ENCODE measurements around the gene NPB.

Gene NPB

DNA sequence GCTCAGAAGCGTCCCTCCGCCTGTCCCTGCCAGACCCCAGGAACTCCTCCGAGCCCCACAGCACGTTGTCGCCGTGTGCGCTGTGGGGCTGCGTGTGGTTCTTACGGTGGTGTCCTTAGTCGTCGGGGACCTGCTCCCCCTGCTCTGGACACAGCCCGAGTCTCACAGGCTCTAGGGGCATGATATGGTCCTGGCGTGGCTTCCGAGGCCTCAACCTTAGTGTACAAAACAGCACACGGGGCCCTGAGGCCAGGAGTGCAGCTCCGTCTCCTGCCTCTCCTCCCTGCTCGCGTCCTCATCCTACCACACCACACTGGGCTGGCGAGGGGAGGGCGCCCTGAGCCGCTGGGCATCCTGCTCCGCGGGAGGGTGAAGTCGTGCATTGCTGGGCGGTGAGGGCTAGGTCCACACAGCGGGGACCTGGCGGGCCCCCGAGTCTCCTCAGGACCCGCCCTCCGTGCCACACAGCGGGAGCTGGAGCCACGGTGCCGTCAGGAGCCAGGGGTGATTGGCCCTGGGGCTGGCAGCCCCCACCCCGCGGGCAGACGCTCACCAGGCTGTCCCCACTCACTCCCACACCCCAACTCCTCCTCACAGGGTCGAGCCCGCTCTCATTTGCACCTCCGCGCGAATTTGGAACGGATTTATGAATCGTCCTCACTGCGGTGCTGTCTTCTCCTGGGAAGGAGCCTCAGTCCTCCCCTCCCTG lies 26.7 kb downstream of the NPB start:
- peak; percentile 18 for DNase-seq
- Histone ChIP-seq H2BK5ac (ENCODE audit: low read depth, low read length, poor library complexity, severe bottlenecking) (no peak overlapping the region), H4K91ac (ENCODE audit: low read length) (peak overlapping the region; percentile 77), H3K79me1 (replicated peaks; ENCODE audit: low read length, poor library complexity, severe bottlenecking) (peaks cover 10% of the 10 kb centered on the region), H3K4me2 (ENCODE audit: low read length, poor library complexity, severe bottlenecking) (peak overlapping the region; percentile 82), H3K36me3 (ENCODE audit: control insufficient read depth in 1 of 2, insufficient read depth in 2 of 2, low read depth in 1 of 2, low read length in 2 of 2) (peaks cover 0 to 29% of the 10 kb centered on the region in 2 experiments), H2AK5ac (ENCODE audit: low read length, severe bottlenecking) (peak overlapping the region; percentile 57), H3K4me3 (ENCODE audit: insufficient read depth in 1 of 2, low read depth in 1 of 2, low read length in 2 of 2) (peak overlapping the region; percentile 78 to 88), H2BK120ac (ENCODE audit: low read depth, low read length) (peak overlapping the region; percentile 84), H3K14ac (ENCODE audit: low read length in 2 of 2) (peak overlapping the region in 1 of 2 experiments; percentile 94), H3K27me3 (ENCODE audit: control insufficient read depth in 1 of 2, insufficient read depth in 1 of 2, low read length in 2 of 2) (peaks cover 0 to 17% of the 10 kb centered on the region in 2 experiments), H3K23ac (ENCODE audit: low read length in 2 of 2) (peak overlapping the region in 1 of 2 experiments; percentile 91), H3K18ac (ENCODE audit: low read depth in 1 of 2, low read length in 2 of 2) (peak overlapping the region; percentile 49 to 90), H3K4ac (ENCODE audit: low read depth in 1 of 2, low read length in 2 of 2) (peak overlapping the region; percentile 6 to 93), H3K9me3 (ENCODE audit: control insufficient read depth, low read length) (no peaks in the 10 kb centered on the region), H3K27ac (ENCODE audit: low read length, poor library complexity, severe bottlenecking) (no peak overlapping the region), H3K9ac (ENCODE audit: low read length) (peak overlapping the region; percentile 79), H2BK15ac (ENCODE audit: low read depth, poor library complexity, severe bottlenecking) (no peak overlapping the region), H2BK12ac (ENCODE audit: low read length in 2 of 2) (peak overlapping the region in 1 of 2 experiments; percentile 88), H2AFZ (ENCODE audit: low read depth, low read length) (peak overlapping the region; percentile 82), H3K4me1 (ENCODE audit: control insufficient read depth, insufficient read depth, low read depth, low read length) (peaks cover 51% of the 10 kb centered on the region), H4K8ac (ENCODE audit: low read length) (peak overlapping the region; percentile 70)
- 49% methylated on average over 44 of the region's 44 CpGs for WGBS

DNA sequence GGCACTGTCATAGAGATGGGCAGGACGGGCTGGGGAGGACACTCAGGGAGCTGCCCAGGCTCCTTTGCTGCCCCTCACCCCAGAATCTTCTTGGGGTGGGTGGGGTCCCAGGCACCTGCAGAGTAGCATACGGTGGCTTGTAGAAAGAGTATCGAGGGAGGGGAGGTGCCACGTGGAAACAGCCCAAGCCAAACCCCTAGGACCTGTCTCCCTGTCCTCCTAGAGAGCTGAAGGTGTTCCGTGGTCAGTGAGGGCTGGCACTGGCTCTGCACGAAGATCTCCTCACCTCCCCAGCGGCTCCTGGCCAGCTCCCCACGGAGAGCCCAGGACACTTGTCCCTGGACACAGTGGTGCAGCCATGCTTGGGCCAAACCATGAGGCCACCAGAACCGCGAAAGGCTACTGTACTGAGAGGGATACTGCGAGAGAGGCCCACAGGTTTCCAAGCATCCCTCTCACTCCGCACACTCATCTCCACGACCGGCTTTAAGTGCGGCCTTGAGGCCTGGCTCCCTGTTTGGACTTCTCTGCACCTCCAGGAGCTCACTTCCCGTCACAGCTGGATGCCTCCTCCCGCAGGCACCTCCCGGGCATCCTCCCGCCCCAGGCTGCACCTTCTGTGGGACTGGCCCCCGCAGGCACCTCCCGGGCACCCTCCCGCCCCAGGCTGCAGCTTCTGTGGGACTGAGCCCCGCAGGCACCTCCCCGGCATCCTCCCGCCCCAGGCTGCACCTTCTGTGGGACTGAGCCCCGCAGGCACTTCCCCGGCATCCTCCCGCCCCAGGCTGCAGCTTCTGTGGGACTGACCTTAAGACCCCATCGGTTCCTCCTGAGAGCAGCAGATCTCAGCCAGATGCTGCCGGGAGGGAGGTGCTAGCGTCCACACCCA lies 27.5 kb downstream of the NPB start:
- H2BK120ac ChIP-seq (ENCODE audit: low read depth, low read length): no peak overlapping the region
- H3K18ac ChIP-seq (ENCODE audit: low read depth in 1 of 2, low read length in 2 of 2): no peak overlapping the region
- H4K91ac ChIP-seq (ENCODE audit: low read length): no peak overlapping the region
- peaks cover 44% of the 10 kb centered on the region for H3K4me1 ChIP-seq (ENCODE audit: control insufficient read depth, insufficient read depth, low read depth, low read length)
- H3K27me3 ChIP-seq (ENCODE audit: control insufficient read depth in 1 of 2, insufficient read depth in 1 of 2, low read length in 2 of 2): peaks cover 0 to 17% of the 10 kb centered on the region in 2 experiments
- WGBS: 89% methylated on average over 31 of the region's 31 CpGs
- no peak overlapping the region for H3K4ac ChIP-seq (ENCODE audit: low read depth in 1 of 2, low read length in 2 of 2)
- H3K9me3 ChIP-seq (ENCODE audit: control insufficient read depth, low read length): no peaks in the 10 kb centered on the region
- no peak overlapping the region for H2BK12ac ChIP-seq (ENCODE audit: low read length in 2 of 2)
- no peak overlapping the region for H4K8ac ChIP-seq (ENCODE audit: low read length)
- no peak overlapping the region for H2AK5ac ChIP-seq (ENCODE audit: low read length, severe bottlenecking)
- no peak overlapping the region for H2AFZ ChIP-seq (ENCODE audit: low read depth, low read length)
- H2BK15ac ChIP-seq (ENCODE audit: low read depth, poor library complexity, severe bottlenecking): no peak overlapping the region
- H3K14ac ChIP-seq (ENCODE audit: low read length in 2 of 2): no peak overlapping the region
- no peak overlapping the region for H3K23ac ChIP-seq (ENCODE audit: low read length in 2 of 2)
- peak overlapping the region in 1 of 2 experiments; percentile 78 for H3K4me3 ChIP-seq (ENCODE audit: insufficient read depth in 1 of 2, low read depth in 1 of 2, low read length in 2 of 2)
- peaks cover 0 to 37% of the 10 kb centered on the region in 2 experiments for H3K36me3 ChIP-seq (ENCODE audit: control insufficient read depth in 1 of 2, insufficient read depth in 2 of 2, low read depth in 1 of 2, low read length in 2 of 2)
- H3K27ac ChIP-seq (ENCODE audit: low read length, poor library complexity, severe bottlenecking): no peak overlapping the region
- no peak overlapping the region for H2BK5ac ChIP-seq (ENCODE audit: low read depth, low read length, poor library complexity, severe bottlenecking)
- H3K79me1 ChIP-seq (replicated peaks; ENCODE audit: low read length, poor library complexity, severe bottlenecking): peaks cover 10% of the 10 kb centered on the region
- no peak overlapping the region for H3K9ac ChIP-seq (ENCODE audit: low read length)
- no peak overlapping the region for H3K4me2 ChIP-seq (ENCODE audit: low read length, poor library complexity, severe bottlenecking)
- no peak for DNase-seq

DNA sequence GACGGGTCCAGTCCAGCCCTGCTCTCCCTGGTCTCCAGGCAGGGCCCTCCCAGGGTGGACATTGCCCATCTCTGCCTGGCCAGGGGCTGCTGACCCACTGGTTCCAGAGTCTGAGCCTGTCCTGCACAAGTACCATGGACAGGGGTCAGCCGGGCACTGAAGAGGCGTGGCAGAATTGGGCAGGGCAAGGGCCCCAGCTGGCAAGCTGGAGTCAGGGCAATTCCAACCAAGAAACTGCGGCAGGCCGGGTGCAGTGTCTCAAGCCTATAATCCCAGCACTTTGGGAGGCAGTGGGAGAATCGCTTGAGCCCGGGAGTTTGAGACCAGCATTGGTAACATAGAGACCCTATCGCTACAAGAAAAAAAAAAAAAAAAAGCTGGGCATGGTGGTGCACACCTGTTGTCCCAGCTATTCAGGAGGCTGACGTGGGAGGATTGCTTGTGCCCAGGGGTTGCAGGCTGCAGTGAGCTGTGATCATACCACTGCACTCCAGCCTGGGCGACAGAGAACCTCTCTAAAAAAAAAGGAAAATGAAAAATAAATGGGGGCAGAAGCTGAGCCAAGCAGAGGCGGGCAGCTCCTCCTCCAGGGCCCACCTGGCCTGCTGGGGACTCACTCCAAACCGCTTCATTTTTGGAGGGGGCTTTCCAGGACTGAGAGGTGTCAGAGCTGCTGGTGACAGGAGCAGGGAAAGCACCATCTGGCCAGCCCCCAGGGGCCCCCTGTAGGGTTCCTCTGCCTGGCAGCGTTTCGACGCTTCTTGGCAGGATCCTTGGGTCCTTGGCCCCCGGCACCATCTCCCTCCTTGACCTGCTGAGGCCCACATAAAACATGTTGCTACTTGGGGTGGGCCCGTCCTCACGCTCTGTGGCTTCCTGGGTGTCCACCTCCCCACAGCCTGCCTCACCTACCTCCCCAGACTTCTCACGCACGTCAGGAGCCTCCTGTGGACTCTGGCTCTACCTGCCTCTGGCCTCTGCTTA lies 28.4 kb downstream of the NPB start:
- 79% methylated on average over 20 of the region's 20 CpGs for WGBS

More for the DNA sequence above, 28.4 kb downstream of the NPB start:
- Histone ChIP-seq H3K27ac (ENCODE audit: low read length, poor library complexity, severe bottlenecking) (no peak overlapping the region), H3K79me1 (replicated peaks; ENCODE audit: low read length, poor library complexity, severe bottlenecking) (peaks cover 17% of the 10 kb centered on the region), H3K23ac (ENCODE audit: low read length in 2 of 2) (no peak overlapping the region), H3K36me3 (ENCODE audit: control insufficient read depth in 1 of 2, insufficient read depth in 2 of 2, low read depth in 1 of 2, low read length in 2 of 2) (peaks cover 0 to 42% of the 10 kb centered on the region in 2 experiments), H2AFZ (ENCODE audit: low read depth, low read length) (no peak overlapping the region), H2BK12ac (ENCODE audit: low read length in 2 of 2) (no peak overlapping the region), H2AK5ac (ENCODE audit: low read length, severe bottlenecking) (no peak overlapping the region), H3K9me3 (ENCODE audit: control insufficient read depth, low read length) (no peaks in the 10 kb centered on the region), H3K18ac (ENCODE audit: low read depth in 1 of 2, low read length in 2 of 2) (no peak overlapping the region), H2BK120ac (ENCODE audit: low read depth, low read length) (no peak overlapping the region), H3K4me1 (ENCODE audit: control insufficient read depth, insufficient read depth, low read depth, low read length) (peaks cover 44% of the 10 kb centered on the region), H3K4me3 (ENCODE audit: insufficient read depth in 1 of 2, low read depth in 1 of 2, low read length in 2 of 2) (no peak overlapping the region), H3K27me3 (ENCODE audit: control insufficient read depth in 1 of 2, insufficient read depth in 1 of 2, low read length in 2 of 2) (peaks cover 0 to 17% of the 10 kb centered on the region in 2 experiments), H3K14ac (ENCODE audit: low read length in 2 of 2) (no peak overlapping the region), H3K4ac (ENCODE audit: low read depth in 1 of 2, low read length in 2 of 2) (no peak overlapping the region), H4K8ac (ENCODE audit: low read length) (no peak overlapping the region), H2BK5ac (ENCODE audit: low read depth, low read length, poor library complexity, severe bottlenecking) (no peak overlapping the region), H4K91ac (ENCODE audit: low read length) (no peak overlapping the region), H2BK15ac (ENCODE audit: low read depth, poor library complexity, severe bottlenecking) (no peak overlapping the region), H3K4me2 (ENCODE audit: low read length, poor library complexity, severe bottlenecking) (no peak overlapping the region), H3K9ac (ENCODE audit: low read length) (no peak overlapping the region)
- no peak for DNase-seq

Data from mesenchymal stem cell (in vitro differentiated cells and primary cell).